GM12801 (cell line): ENCODE results near the gene LMF2.

Experiments used
- TF ChIP-seq, protein P1 (sequence below): IDR thresholded peaks from one replicate; pipeline ENCODE4 v1.5.1; 2011; ENCODE audit warnings: control low read depth; ENCODE audit not compliant: insufficient read length; ENCODE audit errors: extremely low read depth

LMF2 gene

DNA sequence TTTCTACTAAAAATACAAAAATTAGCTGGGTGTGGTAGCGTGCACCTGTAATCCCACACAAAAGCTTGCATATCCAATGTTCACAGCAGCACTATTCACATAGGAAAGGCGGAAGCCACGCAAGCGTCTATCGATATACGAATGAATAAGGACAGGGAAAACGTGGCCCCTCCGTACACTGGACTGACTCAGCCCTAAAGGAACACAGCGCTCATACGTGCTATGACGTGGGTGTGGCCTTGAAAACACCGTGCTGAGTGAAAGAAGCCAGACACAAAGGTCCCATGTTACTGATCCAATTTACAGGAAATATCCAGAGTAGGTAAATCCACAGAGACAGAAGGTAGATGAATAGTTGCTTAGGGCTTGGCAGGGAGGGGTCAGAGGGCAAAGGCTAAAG lies 7.0 kb downstream of the LMF2 start:
- TF ChIP-seq, protein P1, sequence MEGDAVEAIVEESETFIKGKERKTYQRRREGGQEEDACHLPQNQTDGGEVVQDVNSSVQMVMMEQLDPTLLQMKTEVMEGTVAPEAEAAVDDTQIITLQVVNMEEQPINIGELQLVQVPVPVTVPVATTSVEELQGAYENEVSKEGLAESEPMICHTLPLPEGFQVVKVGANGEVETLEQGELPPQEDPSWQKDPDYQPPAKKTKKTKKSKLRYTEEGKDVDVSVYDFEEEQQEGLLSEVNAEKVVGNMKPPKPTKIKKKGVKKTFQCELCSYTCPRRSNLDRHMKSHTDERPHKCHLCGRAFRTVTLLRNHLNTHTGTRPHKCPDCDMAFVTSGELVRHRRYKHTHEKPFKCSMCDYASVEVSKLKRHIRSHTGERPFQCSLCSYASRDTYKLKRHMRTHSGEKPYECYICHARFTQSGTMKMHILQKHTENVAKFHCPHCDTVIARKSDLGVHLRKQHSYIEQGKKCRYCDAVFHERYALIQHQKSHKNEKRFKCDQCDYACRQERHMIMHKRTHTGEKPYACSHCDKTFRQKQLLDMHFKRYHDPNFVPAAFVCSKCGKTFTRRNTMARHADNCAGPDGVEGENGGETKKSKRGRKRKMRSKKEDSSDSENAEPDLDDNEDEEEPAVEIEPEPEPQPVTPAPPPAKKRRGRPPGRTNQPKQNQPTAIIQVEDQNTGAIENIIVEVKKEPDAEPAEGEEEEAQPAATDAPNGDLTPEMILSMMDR = no peak

DNA sequence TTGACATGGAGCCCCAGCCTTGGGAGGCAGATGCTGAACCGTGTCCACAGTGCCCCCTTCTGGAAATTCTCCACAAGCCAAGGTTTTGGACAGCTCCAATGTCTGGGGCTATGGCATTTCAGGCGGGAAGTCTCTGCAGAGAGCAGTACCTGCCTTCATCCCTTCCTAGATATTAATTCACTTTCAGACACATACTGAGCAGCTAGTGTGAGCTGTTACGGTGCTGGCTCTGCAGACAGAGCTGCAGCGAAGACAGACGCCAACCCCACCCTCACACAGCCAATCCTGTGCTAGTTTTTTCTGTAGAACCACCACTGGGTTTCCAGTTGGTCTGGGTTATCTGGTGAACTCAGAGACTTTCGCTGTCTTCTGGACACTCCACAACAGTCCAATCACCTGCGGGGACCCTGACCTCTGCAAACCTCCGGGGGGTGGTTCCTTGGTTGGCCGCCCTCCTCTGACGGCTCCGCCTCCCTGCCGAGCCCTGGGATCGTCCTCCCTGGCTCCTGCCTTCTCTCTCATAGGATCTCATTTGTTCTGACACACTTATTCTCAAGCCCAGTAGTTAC lies 9.1 kb downstream of the LMF2 start:
- TF ChIP-seq, protein P1 = no peak

DNA sequence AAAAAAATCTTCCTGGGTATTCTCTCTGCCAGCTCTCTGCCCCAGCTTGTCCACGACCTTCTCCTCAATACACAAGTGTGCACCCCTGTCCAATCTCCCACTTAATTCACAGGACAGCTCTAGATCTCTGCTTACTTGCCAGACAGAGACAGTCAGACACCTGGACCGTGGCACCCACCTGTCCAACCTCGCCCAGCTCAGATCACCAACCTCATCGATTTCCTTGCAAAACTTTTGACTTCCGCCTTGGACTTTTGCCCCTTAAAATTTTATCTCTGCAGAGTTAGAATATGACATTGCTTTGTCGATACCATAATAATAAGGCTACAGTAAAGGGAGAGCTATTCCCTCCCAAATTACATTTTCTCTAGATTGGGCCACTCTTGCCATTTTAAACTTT lies 10.4 kb downstream of the LMF2 start:
- TF ChIP-seq, protein P1 = no peak

DNA sequence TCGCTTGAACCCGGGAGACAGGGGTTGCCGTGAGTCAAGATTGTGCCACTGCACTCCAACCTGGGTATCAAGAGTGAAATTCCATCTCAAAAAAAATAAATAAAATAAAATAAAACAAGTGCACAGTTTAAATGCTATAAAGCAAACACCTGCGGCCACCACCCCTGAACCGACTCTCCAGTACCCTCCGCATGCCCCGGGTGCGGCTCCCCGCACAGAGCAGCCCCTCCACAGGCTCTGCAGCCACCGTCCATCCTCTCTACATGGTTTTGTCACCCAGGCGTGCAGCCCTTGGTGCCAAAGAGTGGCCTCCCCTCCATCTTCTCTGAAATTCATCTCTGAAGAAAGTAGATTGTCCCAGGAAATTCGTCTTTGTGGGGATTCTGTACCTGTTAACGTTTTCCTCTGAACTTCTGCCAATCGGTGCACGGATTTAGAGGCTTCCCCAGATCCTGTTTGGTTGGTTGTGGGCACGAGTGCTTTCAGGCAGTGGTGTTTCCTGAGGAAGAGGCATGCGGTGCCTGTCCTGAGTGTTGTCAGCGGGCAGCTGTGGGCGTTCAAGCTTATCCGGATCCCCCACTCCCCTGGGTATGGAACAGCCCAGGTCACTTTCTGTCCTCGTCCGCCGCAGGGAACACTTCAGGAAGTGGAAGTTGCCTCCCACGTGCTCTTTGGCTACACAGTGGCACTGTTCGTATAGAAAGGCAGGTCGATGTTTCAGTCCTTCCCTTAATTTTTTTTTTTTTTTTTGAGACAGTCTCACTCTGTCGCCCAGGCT lies 16.8 kb downstream of the LMF2 start:
- TF ChIP-seq, protein P1 = no peak

DNA sequence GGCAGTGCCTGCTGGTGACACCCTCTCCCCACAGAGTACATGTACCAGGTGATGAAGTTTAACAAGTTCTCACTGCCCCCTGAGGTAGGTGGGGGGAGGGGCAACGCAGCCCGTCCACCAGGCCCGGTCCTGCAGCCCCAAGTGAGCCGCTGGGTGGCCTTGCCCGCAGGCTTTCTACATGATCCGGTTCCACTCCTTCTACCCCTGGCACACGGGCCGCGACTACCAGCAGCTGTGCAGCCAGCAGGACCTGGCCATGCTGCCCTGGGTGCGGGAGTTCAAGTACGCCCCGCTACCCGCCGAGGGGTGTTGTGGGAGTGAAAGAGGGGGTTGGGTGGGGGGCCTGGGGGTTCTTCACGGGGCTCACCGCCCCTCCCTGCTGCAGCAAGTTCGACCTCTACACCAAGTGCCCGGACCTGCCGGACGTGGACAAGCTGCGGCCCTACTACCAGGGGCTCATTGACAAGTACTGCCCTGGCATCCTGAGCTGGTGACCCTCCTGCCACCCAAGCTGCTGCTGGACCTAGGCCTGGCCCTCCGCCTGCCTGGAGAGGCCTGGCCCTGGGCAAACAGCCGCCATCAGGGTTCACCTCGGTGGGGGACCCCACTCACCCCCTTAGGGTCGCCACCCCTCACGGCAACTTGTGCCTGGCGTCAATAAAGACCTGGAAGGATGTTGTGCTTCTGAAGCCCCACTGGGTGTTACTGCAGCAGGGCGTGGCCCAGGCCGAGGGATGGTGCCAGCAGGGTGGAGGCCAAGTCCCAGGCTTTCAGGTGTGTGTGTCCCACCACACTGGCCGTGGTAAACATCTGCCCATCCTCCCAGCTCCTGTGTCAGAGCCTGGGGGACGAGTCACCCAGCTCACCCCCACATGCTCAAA lies 17.9 kb downstream of the LMF2 start:
- TF ChIP-seq, protein P1 = no peak

DNA sequence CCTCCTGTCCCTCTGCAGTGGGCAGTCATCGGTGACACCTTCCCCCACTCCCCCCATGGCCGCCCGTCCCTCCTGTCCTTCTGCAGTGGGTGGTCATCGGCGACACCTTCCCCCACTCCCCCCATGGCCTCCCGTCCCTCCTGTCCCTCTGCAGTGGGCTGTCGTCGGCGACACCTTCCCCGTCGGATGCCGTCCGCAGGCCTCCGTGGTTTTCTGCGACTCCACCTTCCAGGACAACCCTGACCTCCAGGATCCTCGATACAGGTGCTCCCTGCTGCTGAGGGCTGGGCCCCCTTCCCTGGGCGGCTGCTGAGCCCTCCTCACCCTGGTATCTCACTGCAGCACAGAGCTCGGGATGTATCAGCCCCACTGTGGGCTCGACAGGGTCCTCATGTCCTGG lies 18.6 kb downstream of the LMF2 start:
- TF ChIP-seq, protein P1 = no peak

DNA sequence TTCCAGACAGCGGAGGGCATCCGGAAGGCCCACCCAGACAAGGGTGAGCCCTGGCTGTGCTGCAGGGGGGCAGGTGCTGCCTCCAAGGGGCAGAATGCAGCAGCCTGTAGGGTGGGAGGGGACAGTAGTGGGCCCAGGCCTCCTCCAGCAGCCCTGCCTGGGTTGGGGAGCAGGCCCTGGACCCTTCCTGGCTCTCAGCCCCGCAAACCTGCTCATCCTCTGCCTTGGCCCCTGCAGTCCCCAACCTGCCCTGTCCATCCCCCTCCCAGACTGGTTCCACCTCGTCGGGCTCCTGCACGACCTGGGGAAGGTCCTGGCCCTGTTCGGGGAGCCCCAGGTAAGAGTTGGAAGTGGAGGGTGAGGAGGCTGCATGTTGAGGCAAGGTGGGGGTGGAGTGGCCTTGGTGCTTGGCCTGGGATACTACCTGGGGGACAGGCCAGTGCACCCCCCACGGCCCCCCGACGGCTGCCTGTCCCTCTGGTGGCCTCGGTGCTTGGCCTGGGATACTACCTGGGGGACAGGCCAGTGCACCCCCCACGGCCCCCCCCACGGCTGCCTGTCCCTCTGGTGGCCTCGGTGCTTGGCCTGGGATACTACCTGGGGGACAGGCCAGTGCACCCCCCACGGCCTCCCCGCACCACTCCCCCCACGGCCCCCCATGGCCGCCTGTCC lies 19.4 kb downstream of the LMF2 start:
- TF ChIP-seq, protein P1 = no peak
